ENCODE results near the gene CHRDL2.

- TF ChIP-seq EZH2phosphoT487 (IDR thresholded peaks at IDR 0.05; ENCODE audit: insufficient read depth, low read depth) = no peak
- TF ChIP-seq EZH2 (IDR thresholded peaks at IDR 0.05; ENCODE audit: insufficient read depth, poor library complexity, severe bottlenecking) = no peak
Measured at GRCh38 chr11:74777877-74778276, 46.7 kb upstream of the CHRDL2 start.

Measured in GM23248 (cell line).